Hepatocyte (in vitro differentiated cells): Measurements from ENCODE around the gene TM4SF1. TPM values are rescaled to one million over a fixed set of nuclear protein-coding genes. Genes with fewer than 3 reads are reported as not detected.
A peak's percentile ranks its signal among the peaks of the same experiment; 100 is the strongest.
"Not testable (repeated sequence)": the region's sequence is repeated elsewhere in the genome, so short reads cannot be mapped to it uniquely, and the experiment has no call there.

Experiments
- DNase-seq: peaks from one replicate; pipeline ENCODE4 v3.0.0-alpha.2; 2016; ENCODE audit warnings: low spot score
- H2AFZ ChIP-seq: fragments of 200-600 bp; sonication (generic); 2 replicates; pipeline ENCODE4 v1.6.0; 2016; ENCODE audit warnings: antibody characterized with exemption, mild to moderate bottlenecking
- H3K27ac ChIP-seq: fragments of 200-600 bp; sonication (generic); 2 replicates; pipeline ENCODE4 v1.5.1; 2016; ENCODE audit warnings: mild to moderate bottlenecking
- H3K27me3 ChIP-seq: fragments of 200-600 bp; sonication (generic); 2 replicates; pipeline ENCODE4 v1.6.1; 2016
- H3K36me3 ChIP-seq: fragments of 200-600 bp; sonication (generic); replicated peaks from 2 replicates; pipeline ENCODE4 v1.5.1; 2016; ENCODE audit warnings: low read depth; ENCODE audit not compliant: insufficient read depth
- H3K4me1 ChIP-seq: fragments of 200-600 bp; sonication (generic); 2 replicates; pipeline ENCODE4 v1.5.1; 2016; ENCODE audit warnings: mild to moderate bottlenecking, moderate library complexity; ENCODE audit not compliant: insufficient read depth
- H3K4me2 ChIP-seq: fragments of 200-600 bp; sonication (generic); 2 replicates; pipeline ENCODE4 v1.6.0; 2016
- H3K4me3 ChIP-seq: fragments of 200-600 bp; sonication (generic); 2 replicates; pipeline ENCODE4 v1.5.1; 2016; ENCODE audit warnings: mild to moderate bottlenecking
- H3K79me2 ChIP-seq: fragments of 200-600 bp; sonication (generic); 2 replicates; pipeline ENCODE4 v1.6.0; 2017; ENCODE audit warnings: mild to moderate bottlenecking
- H3K9me2 ChIP-seq: fragments of 200-600 bp; sonication (generic); replicated peaks from 2 replicates; pipeline ENCODE4 v1.6.0; 2017; ENCODE audit warnings: mild to moderate bottlenecking; ENCODE audit not compliant: insufficient read depth
- H3K9me3 ChIP-seq: fragments of 200-600 bp; sonication (generic); 2 replicates; pipeline ENCODE4 v1.5.1; 2016; ENCODE audit warnings: low read depth, mild to moderate bottlenecking
- H4K20me1 ChIP-seq: fragments of 200-600 bp; sonication (generic); 2 replicates; pipeline ENCODE4 v1.6.0; 2016; ENCODE audit warnings: mild to moderate bottlenecking; ENCODE audit not compliant: insufficient read depth, poor library complexity, severe bottlenecking
- CTCF ChIP-seq: fragments of 200-600 bp; sonication (generic); IDR thresholded peaks from 2 replicates; pipeline ENCODE4 v1.5.1; 2016; ENCODE audit warnings: antibody characterized with exemption, mild to moderate bottlenecking; ENCODE audit not compliant: poor library complexity
- EZH2 ChIP-seq: fragments of 200-600 bp; sonication (generic); IDR thresholded peaks from 2 replicates; pipeline ENCODE4 v1.6.1; 2016; ENCODE audit warnings: antibody characterized with exemption, mild to moderate bottlenecking, borderline replicate concordance
- EZH2phosphoT487 ChIP-seq: fragments of 200-600 bp; sonication (generic); IDR thresholded peaks from one replicate; pipeline ENCODE4 v1.6.1; 2018; ENCODE audit warnings: antibody characterized with exemption, mild to moderate bottlenecking, low read depth, moderate library complexity; ENCODE audit not compliant: unreplicated experiment, severe bottlenecking
- WGBS: methylation state at CpG from one replicate; pipeline ENCODE4 v1.1.6; 2016; ENCODE audit warnings: low lambda C conversion rate; ENCODE audit errors: missing lambda C conversion rate; 5-methylcytosine and 5-hydroxymethylcytosine counted together
- polyA plus RNA-seq: library from polyadenylated mRNA; unstranded; fragments of >200 nt; fragmentation: Nextera tagmentation; extraction: Ambion mirVana; gene quantifications from 2 replicates; pipeline ENCODE4 v1.2.1, GENCODE V29; 2016
- total RNA-seq: library from RNA; depleted of rRNA; stranded (reverse); fragments of >200 nt; gene quantifications from 2 replicates; pipeline ENCODE4 v1.2.3, GENCODE V29; 2014

TM4SF1 gene
- total and polyA plus RNA-seq, 2 experiments from 2014 or later = 166 to 179 TPM

- WGBS = 72% methylated on average over 6 of the region's 6 CpGs
- Histone ChIP-seq H3K4me2 (peak overlapping the region; percentile 3), H3K4me3 (no peak overlapping the region), H2AFZ (no peak overlapping the region), H3K9me3 (no peaks in the 10 kb centered on the region), H3K27ac (peak overlapping the region; percentile 83), H3K36me3 (no peaks in the 10 kb centered on the region), H4K20me1 (no peaks in the 10 kb centered on the region), H3K9me2 (no peaks in the 10 kb centered on the region), H3K27me3 (no peaks in the 10 kb centered on the region), H3K4me1 (peaks cover 48% of the 10 kb centered on the region), H3K79me2 (no peaks in the 10 kb centered on the region)
- TF ChIP-seq CTCF = no peak
- no peak for TF ChIP-seq EZH2
- TF ChIP-seq EZH2phosphoT487 = no peak
- DNase-seq = no peak
Measured at GRCh38 chr3:149381173-149382100, 4.0 kb upstream of the TM4SF1 start.

GRCh38 chr3:149380220-149380619, 2.8 kb upstream of the TM4SF1 start:
- H3K9me2 ChIP-seq, H3K79me2 ChIP-seq, H3K27ac ChIP-seq, DNase-seq, H3K4me2 ChIP-seq, H3K4me3 ChIP-seq, H3K36me3 ChIP-seq, H3K9me3 ChIP-seq, H2AFZ ChIP-seq, H4K20me1 ChIP-seq, H3K27me3 ChIP-seq: not testable (repeated sequence)
- WGBS = no CpG with 5 or more reads among the region's 32 CpGs
- peaks cover 36% of the 10 kb centered on the region for H3K4me1 ChIP-seq

GRCh38 chr3:149378478-149379309, 1.2 kb upstream of the TM4SF1 start:
- Histone ChIP-seq H3K4me3 (no peak overlapping the region), H3K9me2 (no peaks in the 10 kb centered on the region), H3K9me3 (no peaks in the 10 kb centered on the region), H4K20me1 (no peaks in the 10 kb centered on the region), H3K27me3 (no peaks in the 10 kb centered on the region), H3K27ac (peak overlapping the region; percentile 90), H3K79me2 (no peaks in the 10 kb centered on the region), H2AFZ (no peak overlapping the region), H3K4me2 (peak overlapping the region; percentile 50), H3K4me1 (peaks cover 33% of the 10 kb centered on the region), H3K36me3 (no peaks in the 10 kb centered on the region)
- no peak for TF ChIP-seq CTCF
- TF ChIP-seq EZH2 = no peak
- TF ChIP-seq EZH2phosphoT487 = no peak
- DNase-seq = no peak
- 98% methylated on average over 9 of the region's 9 CpGs for WGBS
